ENCODE measurements around the gene ACTN4.
"Not testable (repeated sequence)": the region's sequence is repeated elsewhere in the genome, so short reads cannot be mapped to it uniquely, and the experiment has no call there.

Gene ACTN4

DNA sequence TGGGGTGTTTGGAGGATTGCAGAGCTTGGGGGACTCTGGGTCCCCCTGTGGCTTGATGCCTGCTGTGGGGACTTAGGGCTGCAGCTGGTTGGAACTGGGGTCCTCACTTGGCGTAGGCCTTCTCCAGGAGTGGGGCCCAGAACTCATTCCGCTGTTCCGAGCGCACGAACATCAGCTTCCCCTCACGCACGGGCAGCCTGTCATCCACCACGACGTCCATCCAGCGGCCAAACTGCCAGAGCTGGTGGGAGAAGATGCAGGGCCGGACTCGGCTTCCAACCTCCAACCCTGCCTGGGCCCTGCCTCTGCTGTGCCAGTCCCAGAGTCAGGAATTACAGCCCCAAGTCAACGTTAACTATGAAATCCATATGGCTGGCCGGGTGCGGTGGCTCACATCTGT, 94.2 kb downstream of the ACTN4 start:
- FAIRE-seq: no peak

DNA sequence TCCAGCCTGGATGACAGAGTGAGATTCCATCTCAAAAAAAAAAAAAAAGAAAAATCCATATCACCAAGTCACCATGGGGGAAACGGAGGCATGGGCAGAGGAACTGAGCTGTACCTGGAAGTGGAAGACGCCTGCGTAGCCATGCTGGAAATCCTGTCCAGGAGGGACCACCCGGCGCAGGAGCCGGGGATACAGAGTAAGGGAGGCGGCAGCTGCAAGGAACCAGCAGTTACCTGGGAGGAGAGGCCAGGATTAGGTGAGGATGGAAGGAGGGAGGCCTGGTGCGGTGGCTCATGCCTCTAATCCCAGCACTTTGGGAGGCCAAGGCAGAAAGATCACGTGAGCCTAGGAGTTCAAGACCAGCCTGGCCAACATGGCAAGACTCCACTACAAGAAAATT, 94.8 kb downstream of the ACTN4 start:
- FAIRE-seq: no peak

DNA sequence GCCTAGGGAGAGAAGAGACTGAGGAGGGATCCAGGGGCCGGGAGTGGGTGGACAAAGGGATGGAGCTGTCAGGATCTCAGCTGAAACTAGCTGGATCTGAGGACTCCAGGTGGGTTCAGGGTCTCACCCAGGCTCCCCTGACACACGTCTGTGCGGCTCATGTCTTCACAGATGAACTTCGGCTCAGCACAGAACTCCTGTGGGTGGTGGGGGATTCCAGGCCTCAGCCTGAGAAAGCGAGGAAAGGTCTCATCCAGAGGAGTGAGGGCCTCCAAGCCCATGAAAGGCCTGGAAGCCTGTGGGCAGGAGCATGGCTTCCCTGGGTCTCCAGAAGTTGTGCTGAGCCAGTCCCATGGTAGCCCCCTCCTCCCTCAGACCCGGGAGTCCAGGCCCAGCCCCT, 95.5 kb downstream of the ACTN4 start:
- FAIRE-seq: no peak

DNA sequence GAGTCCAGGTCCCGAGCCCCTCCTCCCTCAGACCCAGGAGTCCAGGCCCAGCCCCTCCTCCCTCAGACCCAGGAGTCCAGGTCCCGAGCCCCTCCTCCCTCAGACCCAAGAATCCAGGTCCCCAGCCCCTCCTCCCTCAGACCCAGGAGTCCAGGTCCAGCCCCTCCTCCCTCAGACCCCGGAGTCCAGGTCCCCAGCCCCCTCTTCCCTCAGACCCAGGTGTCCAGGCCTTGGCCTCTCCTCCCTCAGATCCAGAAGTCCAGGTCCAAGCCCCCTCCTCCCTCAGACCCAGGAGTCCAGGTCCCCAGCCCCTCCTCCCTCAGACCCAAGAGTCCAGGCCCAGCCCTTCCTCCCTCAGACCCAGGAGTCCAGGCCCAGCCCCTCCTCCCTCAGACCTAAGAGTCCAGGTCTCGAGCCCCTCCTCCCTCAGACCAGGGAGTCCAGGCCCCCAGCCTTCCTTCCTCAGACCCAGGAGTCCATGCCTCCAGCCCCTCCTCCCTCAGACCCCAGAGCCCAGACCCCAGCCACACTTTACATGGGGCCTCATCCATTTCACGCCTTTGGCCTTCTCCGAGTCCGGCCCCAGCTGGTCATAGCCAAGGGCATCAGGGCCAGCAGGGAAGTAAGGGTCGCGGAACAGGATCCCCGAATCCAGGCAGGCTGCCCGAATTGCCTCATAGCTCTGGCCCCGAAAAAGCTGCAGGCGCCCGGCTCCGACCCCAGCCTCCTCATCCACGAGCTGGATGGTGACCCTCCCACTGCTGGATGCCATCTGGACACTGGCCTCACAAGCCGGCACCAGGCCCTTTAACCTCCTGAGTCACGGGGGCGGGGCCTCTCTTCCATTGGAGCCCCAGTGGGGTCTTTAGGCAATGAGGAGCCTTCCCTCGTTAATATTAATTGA, 96.2 kb downstream of the ACTN4 start:
- no peak for FAIRE-seq

DNA sequence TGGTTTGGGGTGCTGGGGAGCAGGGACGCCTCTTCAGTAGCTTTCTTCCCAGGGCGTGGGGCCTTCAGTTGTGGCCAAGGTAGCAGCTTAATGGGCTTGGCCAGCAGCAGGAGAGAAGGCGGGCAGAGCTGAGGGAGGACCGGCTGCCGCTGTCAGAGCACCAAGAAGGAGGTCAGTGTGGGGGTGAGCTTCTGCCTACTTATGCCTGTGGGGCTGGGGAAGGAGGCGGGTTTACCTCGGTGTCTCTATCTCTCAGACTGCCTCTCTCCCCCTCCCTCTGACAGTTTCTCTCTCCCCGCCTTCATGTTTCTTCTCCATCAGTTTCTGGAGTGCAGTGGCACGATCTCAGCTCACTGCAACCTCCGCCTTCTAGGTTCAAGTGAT, 96.8 kb downstream of the ACTN4 start, which contains the start of gene CAPN12:
TSS of gene CAPN12 (minus strand) at position 177 of the 384 bp plus-strand sequence. CDS start 309 bp downstream, outside the sequence.
- FAIRE-seq: no peak

DNA sequence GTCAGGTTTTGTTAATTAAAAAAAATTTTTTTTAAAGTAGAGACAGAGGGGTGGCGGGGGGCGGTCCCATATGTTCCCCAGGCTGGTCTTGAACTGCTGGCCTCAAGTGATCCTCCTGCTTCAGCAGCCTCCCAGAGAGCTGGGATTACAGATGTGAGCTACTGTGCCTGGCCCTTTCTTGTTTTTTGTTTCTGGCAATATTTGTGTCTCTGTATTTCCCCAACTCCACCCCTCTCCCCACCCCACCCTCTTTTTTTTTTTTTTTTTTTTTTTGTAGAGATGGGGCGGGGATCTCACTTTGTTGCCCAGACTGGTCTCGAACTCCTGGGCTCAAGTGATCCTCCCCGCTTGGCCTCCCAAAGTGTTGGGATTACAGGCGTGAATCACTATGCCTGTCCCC, 97.4 kb downstream of the ACTN4 start:
- no peak for FAIRE-seq

DNA sequence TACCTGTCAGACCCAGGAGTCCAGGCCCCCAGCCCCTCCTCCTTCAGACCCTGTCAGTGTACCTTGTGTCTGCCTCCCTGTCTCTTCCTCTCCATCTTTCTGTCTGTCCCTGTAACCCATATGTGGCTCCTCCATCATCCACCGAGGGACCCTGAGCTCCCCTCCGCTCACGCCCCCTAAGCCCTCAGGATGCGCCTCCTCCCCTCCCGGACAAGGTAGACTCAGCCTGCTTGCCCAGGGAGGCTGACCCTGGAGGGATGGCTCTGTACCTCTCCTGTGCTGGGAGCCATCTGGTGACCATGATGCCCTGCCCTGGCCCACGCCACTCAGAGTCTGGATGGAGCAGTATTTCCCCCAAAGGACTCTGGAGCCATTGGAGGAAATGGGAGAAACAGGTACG, 97.9 kb downstream of the ACTN4 start:
- FAIRE-seq: no peak

DNA sequence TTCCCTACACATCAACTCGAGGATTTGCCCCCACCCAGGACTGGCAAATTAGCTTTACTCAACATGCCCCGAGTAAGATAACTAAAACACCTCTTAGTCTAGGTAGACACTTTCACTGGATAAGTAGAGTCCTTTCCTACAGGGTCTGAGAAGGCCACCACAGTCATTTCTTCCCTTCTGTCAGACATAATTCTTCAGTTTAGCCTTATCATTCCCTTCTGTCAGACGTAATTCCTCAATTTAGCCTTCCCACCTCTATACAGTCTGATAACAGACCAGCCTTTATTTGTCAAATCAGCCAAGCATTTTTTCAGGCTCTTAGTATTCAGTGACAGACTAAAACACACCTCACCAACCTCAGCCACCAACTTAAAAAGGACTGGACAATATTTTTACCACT, 106.3 kb downstream of the ACTN4 start:
- FAIRE-seq: not testable (repeated sequence)

DNA sequence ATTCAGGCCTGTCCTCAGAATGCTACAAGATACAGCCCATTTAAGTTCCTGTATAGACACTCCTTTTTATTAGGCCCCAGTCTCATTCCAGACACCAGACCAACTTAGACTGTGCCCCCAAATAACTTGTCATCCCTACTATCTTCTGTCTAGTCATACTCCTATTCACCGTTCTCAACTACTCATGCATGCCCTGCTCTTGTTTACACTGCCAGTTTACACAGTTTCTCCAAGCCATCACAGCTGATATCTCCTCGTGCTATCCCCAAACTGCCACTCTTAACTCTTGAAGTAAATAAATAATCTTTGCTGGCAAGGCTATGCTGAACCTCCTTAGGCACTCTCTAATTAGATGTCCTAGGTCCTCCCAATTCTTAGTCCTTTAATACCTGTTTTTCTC, 106.7 kb downstream of the ACTN4 start:
- FAIRE-seq: not testable (repeated sequence)

DNA sequence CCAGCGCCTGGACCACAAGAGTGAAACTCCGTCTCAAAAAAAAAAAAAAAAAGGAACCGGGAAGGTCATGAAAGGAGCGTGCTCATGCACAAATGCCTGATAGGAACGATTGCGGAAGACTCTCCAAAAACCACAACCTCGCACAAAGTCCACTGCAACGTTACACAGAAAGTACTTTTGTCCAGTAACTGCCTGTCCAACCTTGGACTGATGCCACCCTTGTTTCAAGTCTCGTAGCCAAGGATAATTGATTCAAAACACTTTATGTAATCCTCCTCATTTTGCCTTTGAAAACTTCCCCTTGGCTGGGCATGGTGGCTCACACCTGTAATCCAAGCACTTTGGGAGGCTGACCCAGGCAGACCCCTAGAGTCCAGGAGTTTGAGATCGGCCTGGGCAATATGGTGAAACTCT, 112.1 kb downstream of the ACTN4 start:
- FAIRE-seq: no peak

DNA sequence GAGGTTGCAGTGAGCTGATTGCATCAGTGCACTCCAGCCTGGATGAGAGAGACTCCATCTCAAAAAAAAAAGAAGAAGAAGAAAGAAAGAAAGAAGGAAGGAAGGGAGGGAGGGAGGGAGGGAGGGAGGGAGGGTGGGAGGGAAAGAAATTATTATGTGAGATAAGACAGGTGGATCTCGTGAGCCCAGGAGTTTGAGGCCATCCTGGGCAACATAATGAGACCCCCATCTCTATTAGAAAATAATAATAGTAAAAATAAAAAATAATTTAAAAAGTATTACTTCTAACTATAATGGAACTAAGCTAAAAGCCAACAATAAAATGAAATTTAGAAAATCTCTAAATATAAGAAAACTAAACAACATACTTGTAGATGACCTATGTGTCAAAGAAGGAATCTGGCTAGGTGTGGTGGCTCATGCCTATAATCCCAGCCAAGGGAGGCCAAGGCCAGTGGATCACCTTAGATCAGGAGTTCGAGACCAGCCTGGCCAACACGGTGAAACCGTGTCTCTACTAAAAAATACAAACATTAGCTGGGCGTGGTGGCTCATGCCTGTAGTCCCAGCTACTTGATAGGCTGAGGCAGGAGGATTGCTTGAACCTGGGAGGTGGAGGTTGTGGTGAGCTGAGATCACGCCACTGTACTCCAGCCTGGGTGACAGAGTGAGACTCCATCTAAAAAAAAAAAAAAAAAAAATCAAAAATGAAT, 113.5 kb downstream of the ACTN4 start:
- FAIRE-seq: not testable (repeated sequence)

DNA sequence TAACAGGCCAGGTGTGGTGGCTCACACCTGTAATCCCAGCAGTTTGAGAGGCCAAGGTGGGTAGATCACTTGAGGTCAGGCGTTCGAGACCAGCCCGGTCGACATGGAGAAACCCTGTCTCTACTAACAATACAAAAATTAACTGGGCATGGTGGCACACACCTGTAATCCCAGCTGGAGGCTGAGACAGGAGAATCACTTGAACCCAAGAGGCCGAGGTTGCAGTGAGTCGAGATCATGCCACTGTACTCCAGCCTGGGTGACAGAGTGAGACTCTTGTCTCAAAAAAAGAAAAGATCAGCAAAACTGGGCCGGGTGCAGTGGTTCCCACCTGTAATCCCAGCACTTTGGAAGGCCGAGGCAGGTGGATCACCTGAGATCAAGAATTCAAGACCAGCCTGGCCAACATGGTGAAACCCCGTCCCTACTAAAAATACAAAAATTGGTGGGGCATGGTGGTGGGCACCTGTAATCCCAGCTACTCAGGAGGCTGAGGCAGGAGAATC, 114.5 kb downstream of the ACTN4 start:
- not testable (repeated sequence) for FAIRE-seq

DNA sequence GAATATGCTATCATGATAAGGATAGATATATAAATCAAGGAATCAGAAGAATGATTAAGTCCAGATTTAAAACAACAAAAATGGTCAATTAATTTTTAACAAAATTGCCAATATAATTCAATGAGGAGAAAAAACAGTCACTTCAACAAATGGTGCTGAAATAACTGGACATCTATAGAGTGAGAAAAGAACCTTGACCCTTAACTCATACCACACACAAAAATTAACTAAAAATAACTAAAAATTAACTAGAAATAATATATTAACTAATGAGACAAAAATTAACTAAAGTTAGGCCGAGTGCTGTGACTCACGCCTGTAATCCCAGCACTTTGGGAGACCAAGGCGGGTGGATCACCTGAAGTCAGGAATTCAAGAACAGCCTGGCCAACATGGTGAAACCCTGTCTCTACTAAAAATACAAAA, 116.4 kb downstream of the ACTN4 start:
- FAIRE-seq: no peak

DNA sequence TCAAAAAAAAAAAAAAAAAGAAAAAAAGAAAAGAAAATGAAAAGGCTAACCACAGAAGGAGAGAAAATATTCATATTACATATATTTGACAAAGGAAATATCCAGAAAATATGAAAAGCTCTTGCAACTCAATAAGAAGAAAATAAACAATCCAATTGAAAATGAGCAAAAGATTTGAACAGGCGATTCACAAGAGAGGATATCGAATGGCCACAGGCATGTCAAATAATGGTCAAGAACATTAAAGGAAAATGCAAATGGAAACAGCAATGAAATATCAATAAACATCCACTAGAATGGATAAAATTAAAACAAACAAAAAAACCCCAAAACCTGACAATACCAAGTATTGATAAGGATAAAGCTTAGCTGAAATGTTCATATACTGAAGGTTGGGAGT, 117.8 kb downstream of the ACTN4 start:
- FAIRE-seq: peak; percentile 29

DNA sequence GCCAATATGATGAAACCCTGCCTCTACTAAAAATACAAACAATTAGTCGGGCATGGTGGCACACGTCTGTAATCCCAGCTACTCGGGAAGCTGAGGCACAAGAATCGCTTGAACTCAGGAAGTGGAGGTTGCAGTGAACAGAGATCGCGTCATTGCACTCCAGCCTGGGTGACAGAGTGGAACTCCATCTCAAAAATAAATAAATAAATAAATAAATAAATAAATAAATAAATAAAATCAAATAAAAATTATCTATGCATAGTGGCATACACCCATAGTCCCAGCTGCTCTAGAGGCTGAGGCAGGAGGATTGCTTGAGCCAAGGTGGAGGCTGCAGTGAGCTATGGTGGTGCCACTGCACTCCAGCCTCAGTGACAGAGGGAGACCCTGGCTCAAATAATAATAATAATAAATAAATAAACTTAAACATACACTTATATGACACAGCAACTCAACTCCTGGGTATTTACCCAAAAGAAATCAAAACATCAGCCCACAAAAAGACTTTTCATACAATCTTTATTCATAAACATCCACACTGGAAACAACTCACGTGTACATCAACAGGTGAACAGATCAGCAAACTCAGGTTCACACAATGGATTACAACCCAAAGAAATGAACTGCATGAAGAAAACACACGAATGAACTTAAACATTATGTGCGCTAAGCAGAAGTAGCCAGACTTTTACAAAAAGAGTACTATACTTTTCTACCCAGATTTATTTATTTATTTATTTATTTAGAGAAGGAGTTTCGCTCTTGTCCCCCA, 119.0 kb downstream of the ACTN4 start:
- no peak for FAIRE-seq

DNA sequence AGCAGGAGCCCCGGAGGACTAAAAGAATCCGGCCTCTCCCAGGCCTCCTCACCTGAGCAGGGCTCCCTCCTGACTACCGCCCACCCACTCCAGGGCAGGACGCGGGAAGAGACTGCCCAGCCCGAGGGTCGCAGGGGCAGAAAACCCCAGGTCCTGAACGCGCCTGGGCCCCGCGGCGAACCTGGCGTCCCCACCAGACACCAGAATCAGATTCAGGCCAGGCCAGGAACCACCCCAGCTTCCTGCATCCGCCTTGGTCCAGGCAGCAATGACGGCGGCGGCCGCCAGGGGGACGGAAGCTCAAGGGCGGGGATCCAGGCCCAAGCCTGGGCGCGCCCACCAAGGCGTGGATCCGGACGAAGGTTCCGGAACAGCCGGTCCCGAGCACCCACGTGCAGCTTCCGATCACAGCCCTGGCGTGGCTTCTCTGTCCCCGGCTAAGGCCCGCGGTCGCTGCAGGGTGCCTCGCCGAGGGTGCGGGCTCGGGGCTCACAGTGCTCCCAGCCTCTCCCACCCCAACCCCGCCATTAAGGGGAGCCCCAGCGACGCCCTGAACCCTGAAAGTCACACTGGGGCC, 122.3 kb downstream of the ACTN4 start:
- FAIRE-seq: no peak

DNA sequence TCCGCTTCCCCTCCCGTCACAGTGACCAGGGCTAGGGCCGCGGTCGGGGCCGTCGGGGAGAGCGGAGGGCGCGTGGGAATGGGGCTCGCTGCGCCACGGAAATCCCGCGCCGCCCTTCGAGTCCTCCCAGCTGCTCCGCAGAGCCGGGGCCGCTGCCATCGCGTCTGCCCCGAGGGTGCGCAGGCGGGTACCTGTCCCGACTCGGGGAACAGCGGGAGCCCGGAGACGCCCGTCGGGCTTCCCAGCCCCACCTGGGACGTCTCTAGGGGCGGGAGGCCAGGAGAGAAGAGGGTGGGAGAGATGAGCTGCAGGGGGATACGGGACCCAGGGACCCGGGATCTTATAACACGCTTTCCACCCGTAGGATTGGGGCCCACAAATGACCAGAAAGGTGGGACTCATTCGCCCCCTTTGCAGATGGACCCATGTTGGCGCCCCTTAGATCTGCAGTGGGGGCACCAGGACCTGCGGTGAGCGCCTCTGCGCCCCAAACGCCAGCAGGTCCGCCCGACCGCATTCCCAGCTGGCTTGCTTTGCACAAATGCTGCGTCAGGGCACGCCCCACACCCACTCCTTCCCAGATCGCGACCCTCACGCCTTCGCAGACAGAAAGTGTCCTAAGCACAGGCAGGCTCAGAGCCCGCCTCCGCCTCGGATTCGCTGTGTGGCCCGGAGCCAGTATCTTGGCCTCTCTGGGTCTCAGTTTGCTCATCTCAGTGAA, 122.9 kb downstream of the ACTN4 start:
- FAIRE-seq: not testable (repeated sequence)

DNA sequence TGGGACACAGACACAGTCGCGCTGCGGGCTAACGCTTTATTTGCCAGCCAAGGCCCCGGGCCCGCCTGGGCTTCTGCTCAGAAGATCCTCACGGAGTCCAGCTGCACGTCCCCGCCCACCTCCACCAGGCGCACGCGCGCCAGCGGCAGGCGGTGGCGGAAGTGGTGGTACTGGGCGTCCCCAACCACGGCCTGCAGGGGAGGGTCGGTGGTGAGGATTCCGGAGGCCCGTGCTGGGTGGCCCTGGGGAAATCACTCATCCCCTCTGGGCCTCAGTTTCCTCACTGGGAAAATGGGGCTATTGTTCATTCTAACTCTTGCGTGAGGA, 123.5 kb downstream of the ACTN4 start:
- not testable (repeated sequence) for FAIRE-seq

DNA sequence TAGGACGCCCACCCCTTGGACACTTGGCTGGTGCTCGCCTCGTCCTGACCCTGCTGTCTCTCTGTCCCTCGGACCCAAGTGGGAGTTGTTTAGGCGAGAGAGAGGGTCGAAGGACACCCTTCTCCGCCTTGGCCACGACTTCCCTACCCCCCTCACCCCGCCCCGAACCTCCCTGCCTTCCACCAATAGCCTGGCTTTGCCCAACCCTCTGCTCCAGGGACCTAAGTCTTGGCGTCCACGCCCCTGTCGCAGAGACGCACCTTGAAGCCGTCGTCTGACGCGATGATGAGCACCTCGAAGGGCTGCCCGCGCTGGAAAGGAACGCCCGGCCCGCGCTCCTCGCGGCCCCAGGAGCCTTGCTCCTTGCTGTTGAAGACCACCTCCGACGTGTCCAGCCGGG, 124.1 kb downstream of the ACTN4 start:
- FAIRE-seq: not testable (repeated sequence)

DNA sequence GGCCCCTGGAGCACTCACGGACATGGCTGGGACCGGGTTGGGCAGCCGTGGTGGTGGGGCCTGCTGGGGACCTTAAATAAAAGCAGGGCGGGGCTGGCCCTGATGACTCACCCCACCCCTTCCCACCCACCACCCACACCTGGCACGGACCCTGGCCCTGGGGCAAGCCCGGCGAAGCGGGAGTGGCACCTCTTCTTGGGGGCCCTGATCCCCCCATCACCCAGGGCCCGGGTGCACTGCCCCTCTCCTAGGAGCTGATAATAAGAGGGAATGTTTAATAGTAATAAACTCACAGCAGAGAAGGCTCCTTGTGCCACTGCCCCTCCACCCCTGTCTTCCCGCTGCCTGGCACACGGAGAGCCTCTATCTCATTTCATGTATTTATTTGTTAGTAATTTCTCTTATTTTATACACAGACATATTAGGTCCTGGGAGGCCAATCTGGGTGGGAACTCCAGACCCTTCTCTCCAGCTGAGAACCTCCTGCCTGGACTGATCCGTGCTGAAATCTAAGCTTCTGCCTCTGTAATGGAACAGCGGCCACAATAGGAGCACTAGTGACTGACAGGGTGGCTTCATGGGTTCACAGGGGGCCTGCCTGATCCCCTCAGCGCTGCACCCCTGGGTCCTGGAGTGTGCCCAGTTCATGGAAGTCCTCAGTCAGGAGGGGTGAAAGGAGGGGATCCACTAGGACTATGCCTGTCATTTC, 126.2 kb downstream of the ACTN4 start, which contains the start of gene LGALS7:
TSS of gene LGALS7 (minus strand) at position 49 of the 709 bp plus-strand sequence. CDS start at position 24, 25 bp downstream.
- FAIRE-seq: no peak

All from A204.1 (cell line).